ENCODE data around the gene CDC42SE1.

Gene CDC42SE1

DNA sequence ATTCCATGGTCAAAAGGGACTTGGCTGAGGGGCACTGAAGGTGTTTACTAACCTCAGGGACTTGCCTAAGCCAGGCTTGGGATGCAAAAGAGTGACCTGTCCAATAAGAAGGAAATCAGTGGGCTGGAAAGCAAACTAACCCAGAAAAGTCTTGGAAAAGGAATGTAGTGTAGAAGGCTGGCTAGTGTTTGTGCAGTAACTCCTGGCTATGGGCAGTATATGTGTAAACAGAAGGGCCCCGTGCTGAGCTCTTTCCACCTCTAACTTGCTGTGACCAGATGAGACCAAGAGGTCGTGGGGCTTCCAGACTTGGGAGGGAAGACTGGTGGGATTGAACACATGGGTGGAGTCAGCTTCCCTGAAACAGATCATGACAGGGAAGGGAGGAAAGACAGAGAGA, 56.8 kb downstream of the CDC42SE1 start:
- POLR2A ChIA-PET, result no interaction called here
- CTCF ChIA-PET, result interaction anchor here (1.7 to 9.7 kb wide), 3 partner anchors 9 to 22 kb away, joined by 4 to 158 read pairs (median 5); partner anchors contain the start of gene ANXA9
- TF ChIP-seq, protein P1, sequence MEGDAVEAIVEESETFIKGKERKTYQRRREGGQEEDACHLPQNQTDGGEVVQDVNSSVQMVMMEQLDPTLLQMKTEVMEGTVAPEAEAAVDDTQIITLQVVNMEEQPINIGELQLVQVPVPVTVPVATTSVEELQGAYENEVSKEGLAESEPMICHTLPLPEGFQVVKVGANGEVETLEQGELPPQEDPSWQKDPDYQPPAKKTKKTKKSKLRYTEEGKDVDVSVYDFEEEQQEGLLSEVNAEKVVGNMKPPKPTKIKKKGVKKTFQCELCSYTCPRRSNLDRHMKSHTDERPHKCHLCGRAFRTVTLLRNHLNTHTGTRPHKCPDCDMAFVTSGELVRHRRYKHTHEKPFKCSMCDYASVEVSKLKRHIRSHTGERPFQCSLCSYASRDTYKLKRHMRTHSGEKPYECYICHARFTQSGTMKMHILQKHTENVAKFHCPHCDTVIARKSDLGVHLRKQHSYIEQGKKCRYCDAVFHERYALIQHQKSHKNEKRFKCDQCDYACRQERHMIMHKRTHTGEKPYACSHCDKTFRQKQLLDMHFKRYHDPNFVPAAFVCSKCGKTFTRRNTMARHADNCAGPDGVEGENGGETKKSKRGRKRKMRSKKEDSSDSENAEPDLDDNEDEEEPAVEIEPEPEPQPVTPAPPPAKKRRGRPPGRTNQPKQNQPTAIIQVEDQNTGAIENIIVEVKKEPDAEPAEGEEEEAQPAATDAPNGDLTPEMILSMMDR (IDR thresholded peaks at IDR 0.05; ENCODE audit: control extremely low read depth, extremely low read depth, low read depth, missing control alignments), result no peak
- no peak for DNase-seq (ENCODE audit: extremely low spot score)

DNA sequence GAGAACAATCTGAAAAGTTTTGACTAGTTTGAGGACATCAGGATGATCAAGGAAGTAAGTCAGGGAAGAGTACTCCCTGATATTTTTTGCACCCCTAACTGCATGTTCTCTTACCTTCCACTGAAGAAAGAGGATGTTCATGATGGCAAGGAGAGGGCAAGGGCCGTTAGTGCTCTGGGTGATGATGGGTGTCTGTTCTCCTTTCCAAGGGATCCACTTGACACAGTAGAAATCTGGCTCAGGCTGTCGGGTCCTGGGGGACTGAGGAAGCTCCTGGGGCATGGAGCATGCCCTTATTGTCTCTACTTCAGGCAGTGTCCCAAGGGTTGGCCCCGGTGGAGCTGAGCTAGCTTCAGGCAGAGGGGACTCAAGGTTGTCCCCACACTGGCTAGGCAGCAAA, 57.4 kb downstream of the CDC42SE1 start:
- no peak for DNase-seq (ENCODE audit: extremely low spot score)
- POLR2A ChIA-PET, result no interaction called here
- CTCF ChIA-PET, result interaction anchor here (1.3 to 9.7 kb wide), 6 partner anchors 8 to 815 kb away, joined by 3 to 158 read pairs (median 4); partner anchors contain the start of gene ANXA9
- TF ChIP-seq, protein P1 (IDR thresholded peaks at IDR 0.05; ENCODE audit: control extremely low read depth, extremely low read depth, low read depth, missing control alignments), result no peak

DNA sequence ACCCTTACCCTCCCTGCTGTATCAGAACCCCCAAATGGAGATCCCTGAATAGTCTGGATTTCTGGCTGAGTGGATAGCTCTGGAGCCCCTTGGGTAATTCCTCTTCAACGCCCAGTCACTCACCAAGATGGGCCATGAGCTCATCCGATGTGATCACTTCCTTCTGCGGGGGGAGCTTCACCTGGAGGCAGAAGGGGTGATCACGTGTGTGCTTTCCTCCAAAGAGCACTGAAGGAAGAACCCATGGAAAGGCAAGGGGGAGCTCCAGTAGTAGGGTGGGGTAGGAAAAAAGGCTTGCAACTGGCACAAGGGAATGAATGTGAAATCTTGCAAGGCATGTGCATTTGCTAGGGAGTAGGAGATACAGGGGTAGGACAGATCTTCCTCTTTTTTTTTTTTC, 57.8 kb downstream of the CDC42SE1 start:
- ChIA-PET POLR2A (no interaction called here), CTCF (interaction anchor here (1.0 to 9.7 kb wide), 7 partner anchors 8 to 814 kb away, joined by 3 to 158 read pairs (median 4); partner anchors contain the start of genes ANXA9 and TNFAIP8L2)
- TF ChIP-seq, protein P1 (IDR thresholded peaks at IDR 0.05; ENCODE audit: control extremely low read depth, extremely low read depth, low read depth, missing control alignments), result no peak
- DNase-seq (ENCODE audit: extremely low spot score), result no peak

Measured in GM10248 (cell line).